H1 (cell line): ENCODE data around the gene MYH3. TPM values are rescaled to one million over a fixed set of nuclear protein-coding genes. Genes with fewer than 3 reads are reported as not detected.

Experiments
- CEBPB ChIP-seq: IDR thresholded peaks from 2 replicates; pipeline ENCODE4 v1.6.1; 2012; ENCODE audit warnings: low read depth, low read length
- CHD2 ChIP-seq: IDR thresholded peaks from 2 replicates; pipeline ENCODE4 v1.6.1; 2012; ENCODE audit warnings: low read length, improper control_type of control experiment
- CREB1 ChIP-seq: IDR thresholded peaks from 2 replicates; pipeline ENCODE4 v1.6.1; 2012; ENCODE audit warnings: inconsistent platforms
- NANOG ChIP-seq: IDR thresholded peaks from 2 replicates; pipeline ENCODE4 v1.6.1; 2011; ENCODE audit warnings: low read length, low read depth, mild to moderate bottlenecking, inconsistent platforms; ENCODE audit not compliant: insufficient read depth, poor library complexity, severe bottlenecking
- PHF8 ChIP-seq: fragments of 200-600 bp; sonication (generic); conservative IDR thresholded peaks from 2 replicates; pipeline ENCODE4 v1.7.1; 2012; ENCODE audit warnings: low read depth, mild to moderate bottlenecking, inconsistent platforms, low read length, moderate library complexity
- TAF1 ChIP-seq: IDR thresholded peaks from 2 replicates; pipeline ENCODE4 v1.6.1; 2011; ENCODE audit warnings: mild to moderate bottlenecking, low read depth, low read length
- polyA plus RNA-seq, 7 experiments: library from polyadenylated mRNA; depleted of rRNA in 3 of 7; stranded (reverse) in 5 of 7; unstranded in 2 of 7; fragments of >200 nt in 5 of 7; fragments of 200-250 nt in 2 of 7; gene quantifications; 1 replicate in 5 of 7; 2 replicates in 1 of 7; 4 replicates in 1 of 7; pipeline versions ENCODE4 v1.2.1 to v1.2.3, GENCODE V29; 2011 to 2013; ENCODE audit warnings: missing spikeins in 2 of 7, mixed read lengths in 2 of 7
- total RNA-seq: library from RNA; stranded (reverse); fragmentation: NEBNext Ultra II Directional; extraction: Animal tissue kit (Norgen Biotek cat#: 25700); gene quantifications from 2 replicates; pipeline ENCODE4 v1.2.1, GENCODE V29; 2021
- TF ChIP-seq, protein P1 (sequence below): fragments of 300-600 bp; sonication (generic); IDR thresholded peaks from 2 replicates; pipeline ENCODE4 v1.7.1; 2012; ENCODE audit warnings: low read length, moderate library complexity, mild to moderate bottlenecking, inconsistent platforms; ENCODE audit not compliant: insufficient replicate concordance

MYH3 gene
- total and polyA plus RNA-seq, 2 of the 8 experiments (the other 6 are each of a cell fraction or from before 2014, with no cell fraction given), result 0.65 to 1.8 TPM

DNA sequence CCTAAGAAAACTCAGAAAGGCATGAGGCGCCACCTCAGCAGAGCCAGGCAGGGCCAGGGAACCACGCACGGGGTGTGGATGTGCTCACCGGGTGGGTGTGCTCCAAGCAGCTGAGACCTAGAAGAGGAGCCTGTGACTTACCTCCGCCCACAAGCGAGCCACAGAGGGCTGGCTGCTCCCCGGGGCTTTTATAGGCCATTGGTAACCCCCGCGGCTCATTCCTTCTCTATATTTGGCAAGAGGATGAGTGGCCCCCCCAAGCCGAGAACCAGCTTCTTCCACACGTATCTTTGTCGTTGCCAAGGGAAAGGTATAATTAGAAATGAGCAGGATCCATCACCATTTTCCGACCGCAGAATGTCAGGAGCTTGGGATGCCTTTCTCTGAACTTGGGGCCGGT lies at the start of gene MYH3 (continued):
- TF ChIP-seq, protein P1, sequence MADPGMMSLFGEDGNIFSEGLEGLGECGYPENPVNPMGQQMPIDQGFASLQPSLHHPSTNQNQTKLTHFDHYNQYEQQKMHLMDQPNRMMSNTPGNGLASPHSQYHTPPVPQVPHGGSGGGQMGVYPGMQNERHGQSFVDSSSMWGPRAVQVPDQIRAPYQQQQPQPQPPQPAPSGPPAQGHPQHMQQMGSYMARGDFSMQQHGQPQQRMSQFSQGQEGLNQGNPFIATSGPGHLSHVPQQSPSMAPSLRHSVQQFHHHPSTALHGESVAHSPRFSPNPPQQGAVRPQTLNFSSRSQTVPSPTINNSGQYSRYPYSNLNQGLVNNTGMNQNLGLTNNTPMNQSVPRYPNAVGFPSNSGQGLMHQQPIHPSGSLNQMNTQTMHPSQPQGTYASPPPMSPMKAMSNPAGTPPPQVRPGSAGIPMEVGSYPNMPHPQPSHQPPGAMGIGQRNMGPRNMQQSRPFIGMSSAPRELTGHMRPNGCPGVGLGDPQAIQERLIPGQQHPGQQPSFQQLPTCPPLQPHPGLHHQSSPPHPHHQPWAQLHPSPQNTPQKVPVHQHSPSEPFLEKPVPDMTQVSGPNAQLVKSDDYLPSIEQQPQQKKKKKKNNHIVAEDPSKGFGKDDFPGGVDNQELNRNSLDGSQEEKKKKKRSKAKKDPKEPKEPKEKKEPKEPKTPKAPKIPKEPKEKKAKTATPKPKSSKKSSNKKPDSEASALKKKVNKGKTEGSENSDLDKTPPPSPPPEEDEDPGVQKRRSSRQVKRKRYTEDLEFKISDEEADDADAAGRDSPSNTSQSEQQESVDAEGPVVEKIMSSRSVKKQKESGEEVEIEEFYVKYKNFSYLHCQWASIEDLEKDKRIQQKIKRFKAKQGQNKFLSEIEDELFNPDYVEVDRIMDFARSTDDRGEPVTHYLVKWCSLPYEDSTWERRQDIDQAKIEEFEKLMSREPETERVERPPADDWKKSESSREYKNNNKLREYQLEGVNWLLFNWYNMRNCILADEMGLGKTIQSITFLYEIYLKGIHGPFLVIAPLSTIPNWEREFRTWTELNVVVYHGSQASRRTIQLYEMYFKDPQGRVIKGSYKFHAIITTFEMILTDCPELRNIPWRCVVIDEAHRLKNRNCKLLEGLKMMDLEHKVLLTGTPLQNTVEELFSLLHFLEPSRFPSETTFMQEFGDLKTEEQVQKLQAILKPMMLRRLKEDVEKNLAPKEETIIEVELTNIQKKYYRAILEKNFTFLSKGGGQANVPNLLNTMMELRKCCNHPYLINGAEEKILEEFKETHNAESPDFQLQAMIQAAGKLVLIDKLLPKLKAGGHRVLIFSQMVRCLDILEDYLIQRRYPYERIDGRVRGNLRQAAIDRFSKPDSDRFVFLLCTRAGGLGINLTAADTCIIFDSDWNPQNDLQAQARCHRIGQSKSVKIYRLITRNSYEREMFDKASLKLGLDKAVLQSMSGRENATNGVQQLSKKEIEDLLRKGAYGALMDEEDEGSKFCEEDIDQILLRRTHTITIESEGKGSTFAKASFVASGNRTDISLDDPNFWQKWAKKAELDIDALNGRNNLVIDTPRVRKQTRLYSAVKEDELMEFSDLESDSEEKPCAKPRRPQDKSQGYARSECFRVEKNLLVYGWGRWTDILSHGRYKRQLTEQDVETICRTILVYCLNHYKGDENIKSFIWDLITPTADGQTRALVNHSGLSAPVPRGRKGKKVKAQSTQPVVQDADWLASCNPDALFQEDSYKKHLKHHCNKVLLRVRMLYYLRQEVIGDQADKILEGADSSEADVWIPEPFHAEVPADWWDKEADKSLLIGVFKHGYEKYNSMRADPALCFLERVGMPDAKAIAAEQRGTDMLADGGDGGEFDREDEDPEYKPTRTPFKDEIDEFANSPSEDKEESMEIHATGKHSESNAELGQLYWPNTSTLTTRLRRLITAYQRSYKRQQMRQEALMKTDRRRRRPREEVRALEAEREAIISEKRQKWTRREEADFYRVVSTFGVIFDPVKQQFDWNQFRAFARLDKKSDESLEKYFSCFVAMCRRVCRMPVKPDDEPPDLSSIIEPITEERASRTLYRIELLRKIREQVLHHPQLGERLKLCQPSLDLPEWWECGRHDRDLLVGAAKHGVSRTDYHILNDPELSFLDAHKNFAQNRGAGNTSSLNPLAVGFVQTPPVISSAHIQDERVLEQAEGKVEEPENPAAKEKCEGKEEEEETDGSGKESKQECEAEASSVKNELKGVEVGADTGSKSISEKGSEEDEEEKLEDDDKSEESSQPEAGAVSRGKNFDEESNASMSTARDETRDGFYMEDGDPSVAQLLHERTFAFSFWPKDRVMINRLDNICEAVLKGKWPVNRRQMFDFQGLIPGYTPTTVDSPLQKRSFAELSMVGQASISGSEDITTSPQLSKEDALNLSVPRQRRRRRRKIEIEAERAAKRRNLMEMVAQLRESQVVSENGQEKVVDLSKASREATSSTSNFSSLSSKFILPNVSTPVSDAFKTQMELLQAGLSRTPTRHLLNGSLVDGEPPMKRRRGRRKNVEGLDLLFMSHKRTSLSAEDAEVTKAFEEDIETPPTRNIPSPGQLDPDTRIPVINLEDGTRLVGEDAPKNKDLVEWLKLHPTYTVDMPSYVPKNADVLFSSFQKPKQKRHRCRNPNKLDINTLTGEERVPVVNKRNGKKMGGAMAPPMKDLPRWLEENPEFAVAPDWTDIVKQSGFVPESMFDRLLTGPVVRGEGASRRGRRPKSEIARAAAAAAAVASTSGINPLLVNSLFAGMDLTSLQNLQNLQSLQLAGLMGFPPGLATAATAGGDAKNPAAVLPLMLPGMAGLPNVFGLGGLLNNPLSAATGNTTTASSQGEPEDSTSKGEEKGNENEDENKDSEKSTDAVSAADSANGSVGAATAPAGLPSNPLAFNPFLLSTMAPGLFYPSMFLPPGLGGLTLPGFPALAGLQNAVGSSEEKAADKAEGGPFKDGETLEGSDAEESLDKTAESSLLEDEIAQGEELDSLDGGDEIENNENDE, result no peak
- no peak for TF ChIP-seq NANOG
- TF ChIP-seq TAF1, result no peak
- no peak for TF ChIP-seq CHD2
- TF ChIP-seq CREB1, result no peak
- no peak for TF ChIP-seq PHF8
- no peak for TF ChIP-seq CEBPB
